Activated CD4-positive, alpha-beta T cell treated with anti-CD3 and anti-CD28 coated beads, Interleukin-2, amount 50 U/mL, for 1 hour (primary cell): ENCODE results near the gene GABBR2.
"Not testable (repeated sequence)": the region's sequence is repeated elsewhere in the genome, so short reads cannot be mapped to it uniquely, and the experiment has no call there.

Experiments used
- DNase-seq: peaks from one replicate; pipeline ENCODE4 v3.0.0-alpha.2; 2020

GABBR2 gene

DNA sequence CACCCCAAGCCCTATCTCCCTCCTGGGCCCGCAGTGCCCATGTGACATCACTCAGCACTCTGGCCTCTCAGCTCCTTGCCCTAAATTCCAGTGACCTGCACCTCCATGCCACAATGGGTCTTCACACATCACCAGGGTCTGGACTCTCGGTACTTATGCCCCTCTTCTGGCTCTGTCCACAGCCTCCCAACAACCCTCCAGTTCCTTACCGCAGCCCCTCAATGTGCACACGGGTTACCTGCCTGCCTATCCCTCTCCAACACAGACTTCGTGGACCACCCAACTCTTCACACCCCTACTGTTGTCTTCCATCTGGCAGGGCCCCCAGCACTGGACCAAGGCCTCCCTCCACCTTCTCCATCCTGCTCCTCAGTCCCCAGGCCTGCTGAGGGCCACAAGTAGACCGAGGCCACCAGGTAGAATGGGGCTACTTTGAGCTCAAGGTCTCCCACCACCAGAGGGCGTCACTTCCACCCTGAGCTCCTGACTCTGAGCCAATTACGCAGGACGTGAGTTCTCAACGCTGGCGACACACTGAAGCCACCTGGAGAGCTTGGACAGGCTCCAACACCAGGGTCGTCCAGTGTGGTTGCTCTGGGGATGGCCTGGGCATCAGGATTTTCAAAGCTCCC, 172.1 kb downstream of the GABBR2 start:
- no peak for DNase-seq

DNA sequence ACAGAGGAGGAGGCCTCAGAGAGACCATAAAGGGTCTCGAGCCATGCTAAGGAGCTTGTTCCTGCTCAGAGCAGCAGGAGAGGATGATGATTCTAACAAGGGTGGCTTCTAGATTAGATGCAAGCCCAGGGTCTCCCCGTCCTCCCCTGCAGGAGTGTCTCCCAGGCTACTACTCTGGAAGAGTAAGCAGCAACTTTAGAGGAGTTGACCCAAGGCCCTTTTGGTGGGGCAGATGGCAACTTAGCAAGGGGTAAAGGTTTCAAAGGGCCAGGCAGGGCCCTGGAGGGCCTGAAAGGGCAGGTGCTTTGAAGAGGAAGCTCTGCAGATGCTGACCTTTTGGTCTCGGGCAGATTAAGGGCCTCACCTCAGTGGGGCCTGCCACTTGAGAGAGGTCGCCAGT, 174.9 kb downstream of the GABBR2 start:
- DNase-seq = no peak

DNA sequence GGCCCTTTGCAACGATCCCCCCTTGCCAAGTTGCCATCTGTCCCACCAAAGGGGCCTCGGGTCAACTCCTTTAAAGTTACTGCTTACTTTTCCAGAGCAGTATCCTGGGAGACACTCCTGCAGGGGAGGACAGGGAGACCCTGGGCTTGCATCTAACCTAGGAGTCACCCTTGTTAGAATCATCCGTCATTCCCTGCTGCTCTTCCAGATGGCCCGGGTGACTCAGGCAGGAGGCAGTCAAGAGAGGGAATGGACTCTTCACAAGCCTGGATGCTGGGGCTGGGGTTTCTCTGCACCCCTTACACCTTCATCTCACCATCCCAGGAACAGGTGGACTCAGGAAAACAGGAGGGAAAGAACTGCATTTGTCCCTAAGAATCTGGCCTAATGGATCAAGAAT, 175.6 kb downstream of the GABBR2 start:
- no peak for DNase-seq

DNA sequence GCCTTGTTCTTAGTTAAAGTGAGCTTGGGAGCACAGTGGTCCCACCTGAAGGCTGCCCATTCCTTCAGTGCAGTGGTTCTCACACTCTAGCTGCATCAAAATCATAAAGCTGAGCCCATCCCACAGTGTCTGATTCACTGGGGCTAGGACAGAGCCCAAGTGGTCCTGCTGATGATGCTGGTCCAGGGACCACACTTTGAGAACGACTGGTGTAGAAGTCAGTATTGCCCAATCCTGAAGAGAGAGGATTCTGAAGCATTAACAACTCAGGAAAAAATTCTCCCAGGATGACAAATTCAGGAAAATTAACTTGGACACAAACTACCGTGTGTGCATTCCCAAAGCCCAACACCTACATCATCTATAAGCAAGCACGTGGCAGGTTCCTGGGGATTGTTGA, 176.2 kb downstream of the GABBR2 start:
- DNase-seq = no peak

DNA sequence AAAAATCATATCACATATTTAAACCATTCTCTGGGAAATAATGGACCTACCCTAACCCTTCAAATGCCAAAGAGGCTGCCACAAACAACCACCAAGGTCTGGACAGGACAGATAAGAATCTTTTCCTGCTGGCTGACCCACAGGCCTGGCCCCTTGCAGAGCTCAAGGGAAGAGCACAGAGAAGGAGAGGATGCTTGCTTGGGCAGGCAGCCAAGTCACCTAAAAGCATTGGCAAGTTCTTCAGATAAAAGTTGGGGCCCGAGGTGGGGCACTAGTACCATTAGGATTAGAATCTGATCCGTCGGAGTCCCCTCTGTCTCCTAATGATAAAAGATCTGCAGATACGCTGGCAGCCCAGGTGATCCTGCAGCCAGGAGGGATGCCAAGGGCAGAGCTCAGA, 176.6 kb downstream of the GABBR2 start:
- DNase-seq = no peak

DNA sequence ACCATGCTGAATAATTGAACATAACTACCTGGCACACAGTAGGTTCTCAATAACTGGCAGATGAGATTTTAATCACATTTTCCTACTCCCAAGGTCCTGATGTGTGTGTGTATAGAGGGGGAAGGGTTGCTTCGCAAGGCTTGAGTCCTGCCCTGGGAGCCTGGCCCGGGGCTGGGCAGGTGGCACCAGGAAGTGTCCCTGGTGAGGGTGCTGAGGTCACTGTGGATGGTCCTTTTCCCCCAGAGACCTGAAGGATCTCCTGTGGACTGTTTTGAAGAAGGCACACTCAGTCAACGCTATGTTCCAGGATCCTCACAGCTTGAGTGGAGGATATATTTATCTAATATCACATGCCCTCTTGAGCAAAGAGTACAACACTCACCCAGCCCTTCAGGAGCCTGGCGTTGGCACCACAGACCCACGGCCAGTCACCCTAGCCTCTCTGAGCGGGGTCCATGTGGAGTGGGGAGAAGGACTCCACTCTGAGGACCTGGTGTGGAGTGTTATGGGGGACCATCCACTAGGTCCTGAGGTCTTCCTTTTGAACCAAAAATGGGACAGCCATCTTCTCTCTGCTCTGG, 177.8 kb downstream of the GABBR2 start:
- no peak for DNase-seq

DNA sequence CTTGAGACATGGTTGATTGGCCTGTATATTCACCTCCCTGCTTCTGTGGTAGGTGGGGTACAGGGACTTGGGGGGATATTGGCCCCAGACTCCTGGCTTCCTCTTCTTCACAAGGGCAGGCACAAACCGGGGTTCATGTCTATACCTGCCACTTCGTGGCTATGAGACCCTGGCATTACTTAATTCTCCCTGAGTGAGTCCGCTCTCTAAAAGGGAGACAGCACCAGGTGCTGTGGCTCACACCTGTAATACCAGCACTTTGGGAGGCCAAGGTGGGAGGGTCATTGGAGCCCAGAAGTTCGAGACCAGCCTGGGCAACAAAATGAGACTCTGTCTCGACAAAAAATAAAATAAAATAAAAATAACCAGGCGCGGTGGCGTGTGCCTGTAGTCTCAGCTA, 178.5 kb downstream of the GABBR2 start:
- no peak for DNase-seq

DNA sequence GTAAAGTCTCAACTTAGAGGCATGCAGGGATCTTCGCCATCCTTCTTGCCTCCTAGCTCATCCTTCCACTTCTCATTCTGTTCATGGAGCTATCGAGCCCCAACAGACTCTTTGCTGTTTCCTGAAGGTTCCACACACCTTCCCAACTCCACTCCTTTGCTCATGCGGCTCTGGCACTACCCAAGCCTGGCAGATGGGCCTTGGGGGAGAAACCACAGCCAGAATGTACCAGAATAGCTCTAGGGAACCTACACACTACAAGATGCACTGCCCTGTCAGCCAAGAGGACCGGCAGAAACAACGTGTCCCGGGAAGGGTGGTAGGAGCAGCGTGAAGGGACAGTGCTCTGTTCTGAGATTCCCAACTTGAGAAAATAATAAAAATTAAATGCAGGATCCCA, 178.9 kb downstream of the GABBR2 start:
- DNase-seq = no peak

DNA sequence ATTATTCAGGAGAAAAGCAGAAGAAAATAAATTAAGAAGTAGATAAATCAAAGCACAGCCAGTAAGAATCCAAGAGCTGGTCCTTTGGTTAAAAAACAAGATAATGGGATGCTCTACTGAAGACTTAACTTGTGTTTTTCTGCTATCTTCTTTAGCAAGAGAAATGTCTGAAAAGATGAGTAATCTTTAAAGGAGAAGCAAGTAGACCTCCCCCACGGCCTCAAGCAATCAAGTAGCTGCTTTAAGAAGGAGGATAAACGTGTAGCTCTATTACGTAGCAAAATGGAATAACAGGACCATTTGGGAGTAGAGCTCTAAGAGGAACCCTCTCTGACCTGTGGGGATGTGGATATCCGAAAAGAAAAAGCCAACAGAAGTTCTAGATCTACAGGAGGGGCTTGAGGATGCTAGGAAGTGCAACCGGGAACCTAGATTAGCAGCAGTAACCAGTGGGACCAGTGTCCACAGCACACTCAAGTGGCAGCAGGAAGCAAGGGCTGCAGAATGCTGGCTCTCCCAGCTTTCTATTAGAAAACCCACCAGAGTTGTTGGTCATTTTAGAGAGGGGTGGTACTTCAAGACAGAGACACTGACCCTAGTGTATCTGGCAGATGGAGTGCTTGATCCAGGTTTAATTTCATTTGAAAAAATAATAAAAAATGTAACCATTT, 185.4 kb downstream of the GABBR2 start:
- no peak for DNase-seq

DNA sequence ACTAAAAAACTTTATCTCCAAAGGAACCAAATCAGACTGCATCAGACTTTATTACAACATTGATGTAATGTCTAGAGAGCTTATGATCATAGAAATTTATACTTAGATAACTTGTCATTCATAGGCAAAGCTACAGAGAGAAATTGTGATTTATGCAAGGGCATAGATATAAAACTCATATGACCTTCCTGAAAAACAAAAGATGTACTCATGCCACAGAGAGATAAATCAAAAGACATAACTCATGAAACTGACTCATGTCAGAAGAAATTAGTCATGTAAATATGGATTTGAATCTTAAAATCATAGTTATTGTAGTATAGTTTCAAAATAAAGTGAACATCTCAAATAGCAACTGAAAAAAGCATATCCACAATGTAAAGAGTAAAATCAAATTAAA, 186.2 kb downstream of the GABBR2 start:
- no peak for DNase-seq

DNA sequence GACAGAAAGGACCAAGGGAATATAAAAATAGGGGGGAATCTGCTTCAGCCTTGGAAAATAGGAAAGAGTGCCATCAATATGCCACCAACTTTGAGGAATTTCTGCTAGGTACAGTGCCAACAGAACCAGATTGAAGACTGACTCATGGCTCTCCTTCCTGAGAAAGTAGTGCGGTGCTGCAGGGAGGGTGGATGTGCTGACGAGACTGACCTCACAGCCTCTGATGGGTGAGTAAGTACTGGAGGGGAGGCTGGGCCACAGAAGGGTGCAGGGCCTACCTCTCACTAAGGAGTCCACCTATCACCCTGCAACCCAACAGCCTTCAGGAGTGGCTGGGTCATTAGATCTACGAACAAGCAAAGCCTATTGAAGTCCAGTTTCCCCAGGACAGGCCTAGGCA, 187.6 kb downstream of the GABBR2 start:
- no peak for DNase-seq

DNA sequence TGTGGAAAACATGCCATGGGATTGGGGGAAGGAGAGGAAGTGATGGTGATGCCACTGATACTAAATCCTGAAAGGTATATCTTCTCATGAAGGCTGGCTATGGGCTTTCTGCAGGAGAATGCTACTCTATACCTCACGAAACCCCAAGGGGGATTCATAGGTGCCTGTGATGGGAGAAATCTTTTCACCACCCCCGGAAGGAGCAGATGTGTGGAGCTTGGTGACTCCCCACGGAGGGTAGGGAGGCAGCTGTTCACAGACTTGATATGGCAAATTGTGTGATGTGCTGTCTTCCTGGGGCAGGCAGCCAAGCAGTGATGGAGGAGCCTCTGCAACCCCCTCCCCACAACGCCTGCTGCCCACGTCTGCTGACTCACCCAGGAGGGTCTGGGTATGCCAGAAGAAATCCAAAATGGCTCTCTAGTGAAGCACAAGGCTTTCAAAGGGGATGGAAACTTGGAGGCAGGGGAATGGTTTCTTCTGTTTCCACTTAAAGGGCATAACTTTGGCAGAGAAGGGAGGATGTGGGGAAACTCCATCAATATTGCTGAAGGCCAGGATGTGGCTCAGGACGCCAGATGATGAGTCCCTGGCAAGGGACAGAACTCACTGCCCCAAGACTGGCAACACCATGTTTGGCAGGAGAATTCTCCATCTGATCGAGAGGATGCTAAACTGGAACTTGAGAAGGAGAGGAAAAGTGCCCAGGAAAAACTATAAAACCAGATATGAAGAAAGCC, 188.3 kb downstream of the GABBR2 start:
- DNase-seq = no peak

DNA sequence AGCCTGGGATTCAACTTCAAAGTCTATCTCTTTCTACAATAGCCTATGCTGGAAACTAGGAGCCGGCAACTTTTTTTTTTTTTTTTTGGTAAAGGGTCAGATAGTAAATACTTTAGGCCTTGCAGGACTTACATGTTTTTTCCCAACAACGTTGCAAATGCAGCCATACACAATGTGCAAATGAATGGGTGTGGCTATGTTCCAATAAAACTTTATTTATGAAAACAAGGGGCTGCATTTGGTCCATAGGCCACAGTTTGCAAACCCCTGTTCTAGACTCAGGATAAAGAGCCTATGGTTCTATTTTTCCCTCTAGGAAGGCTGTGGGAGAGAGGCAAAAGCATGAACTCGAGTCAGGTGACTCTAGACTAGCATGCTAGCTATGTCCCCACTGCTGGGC, 189.1 kb downstream of the GABBR2 start:
- DNase-seq = no peak

DNA sequence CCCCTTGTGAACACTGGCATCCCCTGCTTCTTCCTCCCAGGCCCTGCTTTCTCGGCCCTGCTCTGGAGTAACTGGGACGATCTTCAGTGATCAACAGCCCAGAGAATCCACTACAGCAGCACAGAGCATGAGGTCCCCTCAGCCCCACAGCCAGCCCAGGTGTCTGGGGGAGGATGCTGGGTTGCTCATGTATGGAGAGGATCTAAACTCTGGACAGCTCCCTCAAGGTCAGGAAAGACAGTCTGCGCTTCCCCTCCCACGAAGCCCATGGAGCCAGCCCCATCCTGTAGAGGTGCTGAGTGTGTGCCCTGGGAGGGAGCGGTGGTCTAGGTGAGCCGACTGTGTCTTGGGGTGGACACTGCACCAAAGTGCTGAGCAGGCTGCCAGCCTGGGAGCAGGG, 190.2 kb downstream of the GABBR2 start:
- no peak for DNase-seq

DNA sequence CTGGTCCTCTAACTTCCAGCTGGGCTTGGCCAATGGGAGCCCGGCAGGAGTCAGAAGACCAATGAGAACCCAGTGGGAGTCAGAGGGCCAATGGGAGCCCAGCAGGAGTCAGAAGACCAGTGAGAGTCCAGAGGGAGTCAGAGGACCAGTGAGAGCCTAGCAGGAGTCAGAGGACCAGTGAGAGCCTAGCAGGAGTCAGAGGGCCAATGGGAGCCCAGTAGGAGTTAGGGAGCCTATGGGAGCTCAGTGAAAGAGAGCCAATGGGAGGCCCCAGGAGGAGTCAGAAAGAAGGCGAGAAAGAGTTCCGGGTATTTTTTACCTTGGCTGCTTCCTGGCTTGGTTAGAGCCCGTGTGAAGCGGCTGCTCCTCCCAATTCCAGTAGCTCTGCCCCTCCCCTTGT, 191.0 kb downstream of the GABBR2 start:
- DNase-seq = no peak

DNA sequence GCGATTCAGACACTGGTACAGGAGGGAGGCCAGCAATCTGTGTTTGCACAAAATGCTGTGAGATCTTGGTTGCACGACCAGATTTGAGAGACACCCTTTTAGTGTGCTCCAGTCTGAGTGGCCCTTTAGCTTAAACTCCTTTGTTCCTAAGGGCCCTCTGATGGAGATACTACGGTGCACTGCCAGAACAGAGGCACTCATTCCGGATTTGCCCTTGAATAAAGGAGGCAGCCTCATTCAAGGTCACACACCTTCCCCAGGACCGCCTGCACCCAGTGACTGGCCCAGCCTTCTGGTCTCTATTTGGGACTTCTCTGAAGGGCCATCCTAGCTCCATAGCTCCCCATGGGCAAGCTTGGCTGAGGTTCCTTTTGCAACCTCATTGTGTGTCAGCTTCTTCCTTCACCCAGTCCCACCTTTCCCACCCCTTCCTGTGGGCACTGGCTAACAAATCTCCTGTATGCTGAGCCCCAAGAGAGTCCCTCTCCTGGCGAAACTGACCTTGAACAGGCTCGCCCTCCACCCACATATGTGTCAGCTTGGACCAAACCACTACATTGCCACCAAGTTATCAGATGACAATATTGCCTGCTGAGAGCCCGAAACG, 191.7 kb downstream of the GABBR2 start:
- no peak for DNase-seq

DNA sequence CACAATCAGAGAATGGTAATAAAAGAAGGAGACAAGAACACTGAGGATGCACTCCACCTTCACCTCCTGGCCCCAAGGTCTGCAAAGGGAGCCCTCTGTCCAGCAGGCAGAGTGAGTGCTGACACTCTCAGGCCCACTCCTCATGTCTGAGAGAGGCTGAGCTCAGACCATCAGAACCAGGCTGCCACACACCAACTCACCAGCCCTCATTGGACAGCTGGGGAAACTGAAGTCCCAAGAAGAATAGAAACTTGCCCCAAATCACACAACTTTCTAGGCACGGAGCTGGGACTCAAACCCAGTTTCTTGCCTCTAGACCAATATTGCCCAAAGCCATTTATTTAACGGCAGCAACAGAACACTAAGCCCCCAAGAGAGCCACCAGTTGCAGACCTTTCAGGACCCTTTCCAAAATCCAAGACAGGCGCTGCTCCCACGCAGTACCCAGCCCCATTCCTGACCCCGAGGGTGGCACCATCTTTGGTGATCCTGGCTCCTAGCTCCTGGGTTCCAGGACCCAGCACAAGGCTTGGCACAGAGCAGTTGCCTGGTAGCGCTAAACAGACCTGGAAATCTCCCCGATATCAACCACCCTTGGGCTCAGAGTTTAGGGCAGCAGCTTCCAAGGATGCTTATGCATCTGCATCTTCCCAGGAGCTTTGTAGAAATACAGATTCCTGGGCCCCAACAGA, 192.4 kb downstream of the GABBR2 start:
- DNase-seq = no peak

DNA sequence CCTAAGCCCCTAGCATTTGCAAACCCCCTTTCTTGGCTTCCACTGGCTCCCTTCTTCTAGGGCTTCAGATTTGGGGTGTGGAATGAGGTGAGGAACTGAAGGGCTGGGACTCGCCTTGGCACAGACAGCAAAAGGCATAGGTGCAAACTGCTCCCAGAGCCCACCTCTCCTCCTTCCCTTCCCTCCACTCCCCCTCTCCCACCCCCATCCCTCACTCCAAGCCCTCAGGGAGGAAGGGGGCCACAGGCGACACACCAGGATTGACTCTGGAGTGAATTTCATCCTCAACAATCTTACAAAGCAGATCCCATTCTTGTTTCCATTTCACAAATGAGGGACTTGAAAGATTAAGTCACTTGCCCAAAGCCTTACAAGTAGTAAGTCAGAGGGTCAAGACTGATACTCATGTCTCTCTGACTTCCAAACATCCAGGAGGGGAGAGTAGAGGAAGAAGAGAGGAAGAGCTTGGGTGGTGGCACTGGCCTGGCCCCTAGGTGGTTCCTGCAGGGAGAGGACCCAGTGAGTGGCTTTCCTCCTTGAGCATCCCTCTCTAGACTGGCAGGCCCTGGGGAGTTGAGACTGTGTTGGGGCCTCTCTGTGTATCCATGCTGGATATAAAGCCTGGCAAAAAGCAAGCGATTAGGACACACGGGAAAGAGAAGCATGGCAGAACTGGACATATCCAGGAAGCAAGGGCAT, 193.1 kb downstream of the GABBR2 start:
- no peak for DNase-seq

DNA sequence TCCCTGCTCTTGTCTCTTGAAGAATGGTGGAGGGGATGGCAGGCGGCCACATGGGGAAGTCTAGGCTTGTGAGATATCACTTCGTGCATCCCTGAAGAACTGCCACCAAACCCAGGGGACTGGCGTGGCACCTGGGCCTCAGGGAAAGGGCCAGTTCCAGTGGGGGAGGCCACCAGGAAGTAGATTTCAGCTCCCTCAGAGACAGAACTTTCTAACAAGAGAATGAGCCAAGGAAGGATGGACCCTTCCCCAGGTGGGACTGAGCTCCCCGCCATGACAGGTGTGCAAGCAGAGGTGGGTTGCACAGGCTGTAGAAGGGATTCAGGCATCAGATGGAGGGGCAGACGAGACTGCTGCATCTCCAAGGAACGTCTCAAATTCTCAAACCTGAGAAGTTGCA, 193.9 kb downstream of the GABBR2 start:
- DNase-seq = no peak

DNA sequence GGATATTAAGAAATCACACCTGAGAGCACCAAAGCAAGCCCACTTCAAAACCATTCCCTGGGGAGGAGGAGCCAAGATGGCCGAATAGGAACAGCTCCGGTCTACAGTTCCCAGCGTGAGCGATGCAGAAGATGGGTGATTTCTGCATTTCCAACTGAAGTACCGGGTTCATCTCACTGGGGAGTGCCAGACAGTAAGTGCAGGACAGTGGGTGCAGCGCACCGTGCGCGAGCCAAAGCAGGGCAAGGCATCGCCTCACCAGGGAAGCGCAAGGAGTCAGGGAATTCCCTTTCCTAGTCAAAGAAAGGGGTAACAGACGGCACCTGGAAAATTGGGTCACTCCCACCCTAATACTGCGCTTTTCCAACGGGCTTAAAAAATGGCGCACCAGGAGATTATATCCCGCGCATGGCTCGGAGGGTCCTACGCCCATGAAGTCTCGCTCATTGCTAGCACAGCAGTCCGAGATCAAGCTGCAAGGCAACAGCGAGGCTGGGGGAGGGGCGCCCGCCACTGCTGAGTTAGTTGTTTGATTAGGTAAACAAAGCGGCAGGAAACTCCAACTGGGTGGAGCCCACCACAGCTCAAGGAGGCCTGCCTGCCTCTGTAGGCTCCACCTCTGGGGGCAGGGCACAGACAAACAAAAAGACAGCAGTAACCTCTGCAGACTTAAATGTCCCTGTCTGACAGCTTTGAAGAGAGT, 200.4 kb downstream of the GABBR2 start:
- DNase-seq = not testable (repeated sequence)

DNA sequence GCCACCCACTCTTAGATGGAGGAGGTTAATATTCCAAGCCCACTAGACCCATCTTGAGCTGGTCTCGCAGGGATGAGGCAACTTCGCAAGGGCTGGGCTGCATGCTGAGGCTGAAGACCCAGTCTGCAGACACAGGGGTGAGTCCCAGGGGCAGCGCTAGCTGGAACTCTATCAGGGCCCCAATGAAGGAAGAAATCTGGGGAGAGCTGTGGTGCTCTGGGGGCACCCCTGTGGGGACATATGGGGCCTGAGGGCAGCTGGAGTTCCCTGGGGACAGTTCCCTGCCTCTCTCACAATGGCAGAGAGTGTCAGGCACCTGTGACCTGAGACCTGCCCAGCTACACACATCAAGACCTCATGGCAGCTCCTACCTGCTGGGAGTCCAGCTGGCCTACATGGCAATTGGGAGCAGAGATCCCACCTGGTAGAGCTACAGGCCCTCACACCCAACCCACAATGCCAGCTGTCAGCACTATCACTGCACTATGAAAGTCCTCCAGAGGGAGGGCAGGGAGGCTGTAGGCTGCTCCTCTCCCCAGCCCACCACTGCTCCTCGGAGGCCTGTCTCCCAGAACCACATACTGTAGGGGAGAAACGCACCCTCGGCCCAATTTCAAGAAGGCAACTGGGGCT, 202.2 kb downstream of the GABBR2 start:
- no peak for DNase-seq
